RWPE2 (cell line): ENCODE results near the gene GMDS.

Experiments
- ATAC-seq: fragments of 200-7000 bp; cut with Tn5 transposase; 3 replicates; pipeline ENCODE4 v1.9.1; 2021; ENCODE audit warnings: low read depth
- DNase-seq: peaks from one replicate; pipeline ENCODE4 v3.0.0-alpha.2; 2020; ENCODE audit warnings: low spot score
- H3K27ac ChIP-seq: fragments of 450-650 bp; 2 replicates; pipeline ENCODE4 v1.5.1; 2017; ENCODE audit warnings: mild to moderate bottlenecking; ENCODE audit not compliant: poor library complexity, severe bottlenecking
- H3K27me3 ChIP-seq: fragments of 250-450 bp; sonication (Bioruptor Pico); 2 replicates; pipeline ENCODE4 v1.5.1; 2021; ENCODE audit warnings: mild to moderate bottlenecking, moderate library complexity; ENCODE audit not compliant: insufficient read depth, poor library complexity, severe bottlenecking
- H3K36me3 ChIP-seq: fragments of 250-450 bp; sonication (Bioruptor Pico); 2 replicates; pipeline ENCODE4 v1.5.1; 2020; ENCODE audit warnings: low read depth, mild to moderate bottlenecking, moderate library complexity
- H3K4me1 ChIP-seq: fragments of 250-450 bp; sonication (Bioruptor Pico); 2 replicates; pipeline ENCODE4 v1.5.1; 2021; ENCODE audit warnings: mild to moderate bottlenecking, moderate library complexity; ENCODE audit not compliant: insufficient read depth, poor library complexity, severe bottlenecking
- H3K4me3 ChIP-seq: fragments of 250-450 bp; sonication (Bioruptor Pico); 2 replicates; pipeline ENCODE4 v1.5.1; 2021; ENCODE audit warnings: mild to moderate bottlenecking, moderate library complexity; ENCODE audit not compliant: severe bottlenecking
- H3K9me3 ChIP-seq: fragments of 250-450 bp; sonication (Bioruptor Pico); 2 replicates; pipeline ENCODE4 v1.5.1; 2021; ENCODE audit warnings: mild to moderate bottlenecking, moderate library complexity; ENCODE audit not compliant: severe bottlenecking
- CTCF ChIP-seq: fragments of 450-650 bp; IDR thresholded peaks from one replicate; pipeline ENCODE4 v1.5.1; 2017; ENCODE audit warnings: mild to moderate bottlenecking, moderate library complexity; ENCODE audit not compliant: poor library complexity, severe bottlenecking

GMDS gene

GRCh38 chr6:2254747-2255146 lies 9.3 kb upstream of the GMDS start:
- H3K36me3 ChIP-seq, result no peaks in the 10 kb centered on the region
- H3K27ac ChIP-seq, result no peak overlapping the region
- ATAC-seq (no peak), DNase-seq (no peak)
- H3K27me3 ChIP-seq, result no peaks in the 10 kb centered on the region
- no peaks in the 10 kb centered on the region for H3K9me3 ChIP-seq
- no peak overlapping the region for H3K4me3 ChIP-seq
- TF ChIP-seq CTCF, result no peak
- no peaks in the 10 kb centered on the region for H3K4me1 ChIP-seq

- Histone ChIP-seq H3K27ac (no peak overlapping the region), H3K9me3 (no peaks in the 10 kb centered on the region), H3K27me3 (no peaks in the 10 kb centered on the region), H3K4me1 (peaks cover 8% of the 10 kb centered on the region), H3K36me3 (no peaks in the 10 kb centered on the region), H3K4me3 (no peak overlapping the region)
- TF ChIP-seq CTCF, result no peak
- DNase-seq, result no peak
- ATAC-seq, result no peak
Observed at GRCh38 chr6:2249126-2249525, 3.7 kb upstream of the GMDS start.

- Histone ChIP-seq H3K27me3 (no peaks in the 10 kb centered on the region), H3K4me1 (peaks cover 8% of the 10 kb centered on the region), H3K27ac (no peak overlapping the region), H3K9me3 (no peaks in the 10 kb centered on the region), H3K4me3 (no peak overlapping the region), H3K36me3 (no peaks in the 10 kb centered on the region)
- DNase-seq (no peak), ATAC-seq (no peak)
- no peak for TF ChIP-seq CTCF
Observed at GRCh38 chr6:2247664-2248063, 2.3 kb upstream of the GMDS start.

- Histone ChIP-seq H3K4me3 (peak overlapping the region; percentile 71), H3K9me3 (no peaks in the 10 kb centered on the region), H3K36me3 (no peaks in the 10 kb centered on the region), H3K27ac (peak overlapping the region; percentile 75), H3K27me3 (no peaks in the 10 kb centered on the region), H3K4me1 (peaks cover 8% of the 10 kb centered on the region)
- ATAC-seq (peak; percentile 62), DNase-seq (peak; percentile 94)
- no peak for TF ChIP-seq CTCF
Observed at GRCh38 chr6:2245877-2246863, 765 bp upstream of the GMDS start.
